ENCODE data around the gene QSOX2. TPM values are rescaled to one million over a fixed set of nuclear protein-coding genes. Genes with fewer than 3 reads are reported as not detected.

The QSOX2 gene
- total RNA-seq, 2 donors from 2014 or later = 8.8 to 22.7 TPM

GRCh38 chr9:136234597-136234996 is 11.0 kb downstream of the QSOX2 start:
- H3K27me3 ChIP-seq = no peaks in the 10 kb centered on the region
- ATAC-seq (no peak), DNase-seq (no peak)
- no peak for TF ChIP-seq POLR2A (IDR thresholded peaks at IDR 0.05)
- no peak for TF ChIP-seq CTCF (IDR thresholded peaks at IDR 0.05)
- 94 to 98% methylated on average over 14 to 20 of the region's 21 CpGs for WGBS, 2 donors
- H3K4me3 ChIP-seq = no peak overlapping the region
- intact Hi-C loops (cut with DNase I) = no loop called here
- H3K9me3 ChIP-seq = no peaks in the 10 kb centered on the region
- peaks cover 19% of the 10 kb centered on the region for H3K4me1 ChIP-seq
- H3K36me3 ChIP-seq (replicated peaks in 1 of 2; ENCODE audit: insufficient read depth in 1 of 2, low read depth in 2 of 2) = peaks cover 0 to 4% of the 10 kb centered on the region in 2 donors
- no peak overlapping the region for H3K27ac ChIP-seq

DNA sequence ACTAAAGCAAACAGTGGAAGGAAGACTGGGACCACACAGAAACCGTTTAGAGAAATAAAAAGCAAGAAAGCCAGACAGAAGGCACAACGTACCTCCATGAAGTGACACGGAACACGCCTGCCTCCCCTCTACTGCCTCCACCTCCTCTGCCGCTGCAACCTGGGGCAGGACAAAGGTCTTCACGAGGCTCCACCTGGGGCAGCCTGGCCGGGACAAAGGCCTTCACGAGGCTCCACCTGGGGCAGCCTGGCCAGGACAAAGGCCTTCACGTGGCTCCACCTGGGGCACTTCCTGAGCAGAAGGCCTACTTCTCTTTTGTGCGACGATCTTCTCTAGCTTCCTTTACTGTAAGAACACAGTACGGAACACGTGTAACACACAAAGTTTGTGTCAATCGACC is 11.7 kb downstream of the QSOX2 start:
- peaks cover 12% of the 10 kb centered on the region for H3K4me1 ChIP-seq
- ATAC-seq = no peak
- TF ChIP-seq POLR2A (IDR thresholded peaks at IDR 0.05) (no peak), CTCF (IDR thresholded peaks at IDR 0.05) (no peak)
- no peaks in the 10 kb centered on the region for H3K27me3 ChIP-seq
- H3K9me3 ChIP-seq = no peaks in the 10 kb centered on the region
- no peak for DNase-seq
- peaks cover 0 to 4% of the 10 kb centered on the region in 2 donors for H3K36me3 ChIP-seq (replicated peaks in 1 of 2; ENCODE audit: insufficient read depth in 1 of 2, low read depth in 2 of 2)
- WGBS, 2 donors = 77 to 89% methylated on average over 14 of the region's 14 CpGs
- intact Hi-C loops (cut with DNase I) = no loop called here
- H3K4me3 ChIP-seq = no peak overlapping the region
- H3K27ac ChIP-seq = no peak overlapping the region

GRCh38 chr9:136233411-136233810 is 12.2 kb downstream of the QSOX2 start:
- intact Hi-C loops (cut with DNase I) = no loop called here
- DNase-seq (no peak), ATAC-seq (no peak)
- H3K4me1 ChIP-seq = peaks cover 11% of the 10 kb centered on the region
- no peak overlapping the region for H3K27ac ChIP-seq
- no peaks in the 10 kb centered on the region for H3K27me3 ChIP-seq
- 67 to 81% methylated on average over 14 to 15 of the region's 15 CpGs for WGBS, 2 donors
- H3K9me3 ChIP-seq = no peaks in the 10 kb centered on the region
- TF ChIP-seq CTCF (IDR thresholded peaks at IDR 0.05) (no peak), POLR2A (IDR thresholded peaks at IDR 0.05) (no peak)
- H3K4me3 ChIP-seq = no peak overlapping the region
- H3K36me3 ChIP-seq (replicated peaks in 1 of 2; ENCODE audit: insufficient read depth in 1 of 2, low read depth in 2 of 2) = peaks cover 0 to 4% of the 10 kb centered on the region in 2 donors

- Histone ChIP-seq H3K4me1 (peaks cover 9% of the 10 kb centered on the region), H3K9me3 (no peaks in the 10 kb centered on the region), H3K27ac (no peak overlapping the region), H3K36me3 (replicated peaks in 1 of 2; ENCODE audit: insufficient read depth in 1 of 2, low read depth in 2 of 2) (peaks cover 0 to 4% of the 10 kb centered on the region in 2 donors), H3K27me3 (no peaks in the 10 kb centered on the region), H3K4me3 (no peak overlapping the region)
- ATAC-seq (no peak), DNase-seq (no peak)
- TF ChIP-seq CTCF (IDR thresholded peaks at IDR 0.05) (no peak), POLR2A (IDR thresholded peaks at IDR 0.05) (no peak)
- intact Hi-C loops (cut with DNase I) = no loop called here
- 51 to 60% methylated on average over 9 to 10 of the region's 10 CpGs for WGBS, 2 donors
These were observed 12.6 kb downstream of the QSOX2 start for GRCh38 chr9:136232969-136233368.

DNA sequence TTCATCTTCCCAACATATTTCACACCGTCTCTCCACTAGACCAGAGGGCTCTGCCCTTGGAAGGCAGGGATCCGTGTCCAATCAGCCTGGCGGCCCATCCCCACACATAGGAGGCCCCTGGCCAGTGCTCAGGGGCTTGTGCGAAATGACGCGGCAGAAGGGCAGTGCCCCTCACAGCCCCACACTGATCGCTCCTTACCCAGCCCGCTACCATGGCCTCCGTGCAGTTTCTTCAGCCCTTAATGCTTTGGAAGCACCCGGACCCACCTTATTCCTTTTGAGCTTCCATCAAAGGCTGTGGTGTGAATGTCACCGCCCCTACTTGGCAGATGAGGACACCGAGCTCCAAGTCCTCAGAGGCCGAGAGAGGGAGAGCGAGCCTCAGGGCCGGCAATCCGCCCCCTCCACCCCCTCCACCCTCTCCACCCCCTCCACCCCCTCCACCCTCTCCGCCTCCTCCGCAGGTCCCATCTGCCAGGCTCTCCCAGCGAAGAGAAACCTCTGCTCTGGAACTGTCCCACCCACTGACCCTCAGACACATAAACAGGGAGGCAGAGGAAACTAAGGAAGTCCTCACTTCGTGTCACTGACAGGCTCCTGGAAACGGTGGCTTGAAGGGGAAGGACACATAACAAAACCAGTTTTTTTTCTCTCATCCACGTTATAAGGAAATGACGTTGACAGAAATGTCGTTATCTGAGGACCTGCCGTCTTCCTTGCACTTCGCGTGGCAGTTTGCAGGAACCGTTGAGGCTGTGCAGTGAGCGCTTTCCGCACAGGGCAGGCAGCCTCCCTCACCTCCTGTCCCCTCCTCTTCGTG is 13.9 kb downstream of the QSOX2 start:
- no peaks in the 10 kb centered on the region for H3K27me3 ChIP-seq
- TF ChIP-seq CTCF (IDR thresholded peaks at IDR 0.05) (no peak), POLR2A (IDR thresholded peaks at IDR 0.05) (no peak)
- H3K4me3 ChIP-seq = no peak overlapping the region
- H3K36me3 ChIP-seq (replicated peaks in 1 of 2; ENCODE audit: insufficient read depth in 1 of 2, low read depth in 2 of 2) = peaks cover 0 to 4% of the 10 kb centered on the region in 2 donors
- no peak for DNase-seq
- ATAC-seq = no peak
- peaks cover 5% of the 10 kb centered on the region for H3K4me1 ChIP-seq
- H3K9me3 ChIP-seq = no peaks in the 10 kb centered on the region
- WGBS, 2 donors = 76 to 87% methylated on average over 30 to 31 of the region's 31 CpGs
- H3K27ac ChIP-seq = no peak overlapping the region
- intact Hi-C loops (cut with DNase I) = no loop called here

Measured in body of pancreas (tissue), 4 donors.